Endothelial cell of umbilical vein (primary cell): ENCODE results near the gene PARD3B. TPM values are rescaled to one million over a fixed set of nuclear protein-coding genes. Genes with fewer than 3 reads are reported as not detected.

Experiments used
- BruUV-seq: library from RNA; stranded (reverse); fragments of 400-500 nt; replicated peaks from 2 replicates; lab custom pipeline; 2021; lab: Mats Ljungman, UMichigan
- CTCF ChIA-PET: fragments of 300-600, 350-600 bp; sonication (Branson Sonifier 250); formaldehyde crosslinking; loops from one replicate; lab custom pipeline; 2021; ENCODE audit warnings: antibody characterized with exemption, inconsistent platforms; lab: Charles Lee
- POLR2A ChIA-PET: fragments of 300-600, 350-600 bp; sonication (Branson Sonifier 250); formaldehyde crosslinking; loops from one replicate; lab custom pipeline; 2021; ENCODE audit warnings: antibody characterized with exemption, inconsistent platforms; lab: Charles Lee
- DNase-seq: peaks from one replicate; pipeline ENCODE4 v3.0.0-alpha.2; 2011; ENCODE audit warnings: low read depth, low spot score
- FAIRE-seq: peaks from 2 replicates; lab custom pipeline; 2011; peaks lifted over from hg19 to GRCh38; lab: Jason Lieb, UNC
- H2AFZ ChIP-seq: 2 replicates; pipeline ENCODE4 v1.6.0; 2012; ENCODE audit warnings: low read depth, low read length, control low read depth, inconsistent platforms
- H3K27ac ChIP-seq: 2 replicates; pipeline ENCODE4 v1.5.1; 2011; ENCODE audit warnings: low read depth, mild to moderate bottlenecking, control low read depth, low read length, moderate library complexity; ENCODE audit not compliant: insufficient read depth
- H3K27me3 ChIP-seq, 2 experiments: 2 replicates each; pipeline versions ENCODE4 v1.6.0 to v1.6.1; 2011; ENCODE audit warnings: low read length in 2 of 2, mixed read lengths in 1 of 2; ENCODE audit not compliant: control insufficient read depth in 2 of 2, insufficient read depth in 2 of 2
- H3K36me3 ChIP-seq, 2 experiments: 2 replicates in 1 of 2; 3 replicates in 1 of 2; pipeline ENCODE4 v1.5.1; 2011; ENCODE audit warnings: low read length in 2 of 2, mild to moderate bottlenecking in 1 of 2, moderate library complexity in 1 of 2; ENCODE audit not compliant: control insufficient read depth in 2 of 2, insufficient read depth in 2 of 2; ENCODE audit errors: extremely low read depth in 1 of 2
- H3K4me1 ChIP-seq: 3 replicates; pipeline ENCODE4 v1.5.1; 2011; ENCODE audit warnings: mild to moderate bottlenecking, low read length; ENCODE audit not compliant: control insufficient read depth, insufficient read depth; ENCODE audit errors: extremely low read depth
- H3K4me2 ChIP-seq: 2 replicates; pipeline ENCODE4 v1.6.1; 2011; ENCODE audit warnings: low read length, control low read depth, mixed read lengths; ENCODE audit not compliant: insufficient read depth
- H3K4me3 ChIP-seq, 3 experiments: fragments of 200-600 bp in 1 of 3; sonication (generic), shearing (Covaris generic) in 1 of 3; replicated peaks in 1 of 3; 2 replicates each; pipeline ENCODE4 v1.5.1; 2011 to 2016; ENCODE audit warnings: control low read depth in 3 of 3, low read length in 3 of 3, mild to moderate bottlenecking in 2 of 3, inconsistent platforms in 1 of 3, low read depth in 1 of 3, moderate library complexity in 1 of 3; ENCODE audit not compliant: insufficient read depth in 1 of 3
- H3K79me2 ChIP-seq: 2 replicates; pipeline ENCODE4 v1.6.0; 2012; ENCODE audit warnings: low read length, inconsistent platforms; ENCODE audit not compliant: control insufficient read depth, insufficient read depth
- H3K9ac ChIP-seq: replicated peaks from 2 replicates; pipeline ENCODE3; 2011; ENCODE audit warnings: low read length, control low read depth; ENCODE audit not compliant: insufficient read depth; ENCODE audit errors: extremely low read depth
- H3K9me1 ChIP-seq: replicated peaks from 3 replicates; pipeline ENCODE4 v1.6.0; 2011; ENCODE audit warnings: mild to moderate bottlenecking, low read length; ENCODE audit not compliant: control insufficient read depth, insufficient read depth; ENCODE audit errors: extremely low read depth
- H3K9me3 ChIP-seq: replicated peaks from 2 replicates; pipeline ENCODE4 v1.5.1; 2012; ENCODE audit warnings: low read length, inconsistent platforms; ENCODE audit not compliant: control insufficient read depth, insufficient read depth
- H4K20me1 ChIP-seq: replicated peaks from 2 replicates; pipeline ENCODE3; 2011; ENCODE audit warnings: mild to moderate bottlenecking, low read length; ENCODE audit not compliant: control insufficient read depth, insufficient read depth; ENCODE audit errors: extremely low read depth
- EZH2 ChIP-seq: IDR thresholded peaks from 2 replicates; pipeline ENCODE4 v1.6.1; 2012; ENCODE audit warnings: borderline replicate concordance, low read depth, mild to moderate bottlenecking, moderate library complexity, low read length, inconsistent platforms; ENCODE audit not compliant: severe bottlenecking
- FOS ChIP-seq: IDR thresholded peaks from 2 replicates; pipeline ENCODE4 v1.6.1; 2011; ENCODE audit warnings: mild to moderate bottlenecking, low read length, moderate library complexity, borderline replicate concordance; ENCODE audit not compliant: insufficient read depth
- GATA2 ChIP-seq: IDR thresholded peaks from 2 replicates; pipeline ENCODE4 v1.7.0; 2011; ENCODE audit warnings: low read depth, mild to moderate bottlenecking, moderate library complexity, mixed read lengths, low read length; ENCODE audit not compliant: insufficient read length, insufficient read depth
- JUN ChIP-seq: IDR thresholded peaks from 2 replicates; pipeline ENCODE4 v1.6.1; 2011; ENCODE audit warnings: borderline replicate concordance, low read depth; ENCODE audit not compliant: insufficient read length, insufficient read depth
- MYC ChIP-seq: IDR thresholded peaks from one replicate; pipeline ENCODE4 v1.6.1; 2011; ENCODE audit warnings: mild to moderate bottlenecking, low read depth, low read length
- POLR2A ChIP-seq: IDR thresholded peaks from 2 replicates; pipeline ENCODE4 v1.6.1; 2012; ENCODE audit warnings: low read depth, mild to moderate bottlenecking, control low read depth, low read length
- POLR2AphosphoS5 ChIP-seq: IDR thresholded peaks from 2 replicates; pipeline ENCODE4 v1.6.1; 2012; ENCODE audit warnings: low read depth, mild to moderate bottlenecking, control low read depth, low read length, moderate library complexity; ENCODE audit not compliant: insufficient read depth
- dilution Hi-C: fragments of 300-500 bp; cut with MboI; formaldehyde crosslinking; loops from one replicate; pipeline ENCODE4 v1.15.0; 2019; ENCODE audit warnings: low sequenced_read_pairs; ENCODE audit not compliant: extremely low pct_ligation_motif_present
- intact Hi-C: fragments of 100-400 bp; cut with micrococcal nuclease; formaldehyde crosslinking; loops from one replicate; pipeline ENCODE4 v1.10.0; 2022
- polyA plus RNA-seq, 4 experiments: library from polyadenylated mRNA; depleted of rRNA in 3 of 4; stranded (reverse) in 3 of 4; unstranded in 1 of 4; fragments of >200 nt; gene quantifications; 2 replicates each; pipeline versions ENCODE4 v1.2.1 to v1.2.3, GENCODE V29; 2011 to 2012; ENCODE audit warnings: missing spikeins in 1 of 4
- total RNA-seq: library from RNA; stranded (reverse); gene quantifications from 2 replicates; pipeline ENCODE4 v1.2.3, GENCODE V29; 2021
- TF ChIP-seq, protein P1 (sequence below), 2 donors: IDR thresholded peaks; 1 replicate in 1 of 2; 2 replicates in 1 of 2; pipeline ENCODE4 v1.5.1; 2011; ENCODE audit warnings: low read length in 2 of 2, mild to moderate bottlenecking in 2 of 2, moderate library complexity in 2 of 2, control low read depth in 1 of 2, inconsistent platforms in 1 of 2, low read depth in 1 of 2; ENCODE audit not compliant: insufficient read depth in 1 of 2; ENCODE audit errors: extremely low read depth in 1 of 2
- TF ChIP-seq, protein P2 (sequence below): IDR thresholded peaks from 2 replicates; pipeline ENCODE4 v1.6.1; 2011; ENCODE audit not compliant: insufficient read depth, insufficient read length

The PARD3B gene
- total and polyA plus RNA-seq, 2 donors (not counting 3 experiments of a cell fraction or from before 2014, with no cell fraction given) = 2.2 to 30.9 TPM

DNA sequence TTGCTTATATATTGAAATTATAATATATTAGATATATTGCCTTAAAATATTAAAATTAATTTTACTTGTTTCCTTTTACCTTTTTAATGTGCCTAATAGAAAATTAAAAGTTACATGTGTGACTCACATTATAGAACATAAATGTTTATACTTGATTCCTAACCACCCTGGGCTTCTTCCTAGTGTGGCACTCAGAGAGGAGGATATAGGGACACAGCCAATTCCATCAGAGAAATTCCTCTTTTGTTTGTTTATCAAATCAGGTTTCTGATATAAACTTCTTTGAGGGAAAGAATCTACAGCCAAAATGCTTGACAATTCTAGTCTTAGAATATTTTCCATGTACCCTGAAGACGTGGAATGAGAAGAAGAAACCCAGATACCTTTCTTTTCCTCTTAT lies 788.1 kb downstream of the PARD3B start:
- no peaks in the 10 kb centered on the region for H3K79me2 ChIP-seq
- no peaks in the 10 kb centered on the region for H3K4me1 ChIP-seq
- no peak for TF ChIP-seq FOS
- TF ChIP-seq, protein P1, sequence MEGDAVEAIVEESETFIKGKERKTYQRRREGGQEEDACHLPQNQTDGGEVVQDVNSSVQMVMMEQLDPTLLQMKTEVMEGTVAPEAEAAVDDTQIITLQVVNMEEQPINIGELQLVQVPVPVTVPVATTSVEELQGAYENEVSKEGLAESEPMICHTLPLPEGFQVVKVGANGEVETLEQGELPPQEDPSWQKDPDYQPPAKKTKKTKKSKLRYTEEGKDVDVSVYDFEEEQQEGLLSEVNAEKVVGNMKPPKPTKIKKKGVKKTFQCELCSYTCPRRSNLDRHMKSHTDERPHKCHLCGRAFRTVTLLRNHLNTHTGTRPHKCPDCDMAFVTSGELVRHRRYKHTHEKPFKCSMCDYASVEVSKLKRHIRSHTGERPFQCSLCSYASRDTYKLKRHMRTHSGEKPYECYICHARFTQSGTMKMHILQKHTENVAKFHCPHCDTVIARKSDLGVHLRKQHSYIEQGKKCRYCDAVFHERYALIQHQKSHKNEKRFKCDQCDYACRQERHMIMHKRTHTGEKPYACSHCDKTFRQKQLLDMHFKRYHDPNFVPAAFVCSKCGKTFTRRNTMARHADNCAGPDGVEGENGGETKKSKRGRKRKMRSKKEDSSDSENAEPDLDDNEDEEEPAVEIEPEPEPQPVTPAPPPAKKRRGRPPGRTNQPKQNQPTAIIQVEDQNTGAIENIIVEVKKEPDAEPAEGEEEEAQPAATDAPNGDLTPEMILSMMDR (IDR thresholded peaks at IDR 0.05; ENCODE audit: extremely low read depth in 1 of 2, insufficient read depth in 1 of 2, low read depth in 1 of 2, low read length in 2 of 2) = no peak
- no peak overlapping the region for H3K4me3 ChIP-seq
- H2AFZ ChIP-seq = no peak overlapping the region
- H3K27ac ChIP-seq = no peak overlapping the region
- H3K9ac ChIP-seq = no peak overlapping the region
- ChIA-PET CTCF (interaction anchor here (0.7 to 1.1 kb wide), 2 partner anchors 13 to 14 kb away, joined by 3 read pairs; no protein-coding TSS in a partner anchor), POLR2A (no interaction called here)
- H3K9me3 ChIP-seq = no peaks in the 10 kb centered on the region
- H3K4me2 ChIP-seq = no peak overlapping the region
- BruUV-seq = no TSS peak
- intact Hi-C loops = no loop called here
- DNase-seq = no peak
- no peak for FAIRE-seq
- H3K27me3 ChIP-seq = no peaks in the 10 kb centered on the region
- H3K9me1 ChIP-seq = no peaks in the 10 kb centered on the region
- dilution Hi-C loops = no loop called here
- H3K36me3 ChIP-seq = no peaks in the 10 kb centered on the region
- H4K20me1 ChIP-seq = no peaks in the 10 kb centered on the region

DNA sequence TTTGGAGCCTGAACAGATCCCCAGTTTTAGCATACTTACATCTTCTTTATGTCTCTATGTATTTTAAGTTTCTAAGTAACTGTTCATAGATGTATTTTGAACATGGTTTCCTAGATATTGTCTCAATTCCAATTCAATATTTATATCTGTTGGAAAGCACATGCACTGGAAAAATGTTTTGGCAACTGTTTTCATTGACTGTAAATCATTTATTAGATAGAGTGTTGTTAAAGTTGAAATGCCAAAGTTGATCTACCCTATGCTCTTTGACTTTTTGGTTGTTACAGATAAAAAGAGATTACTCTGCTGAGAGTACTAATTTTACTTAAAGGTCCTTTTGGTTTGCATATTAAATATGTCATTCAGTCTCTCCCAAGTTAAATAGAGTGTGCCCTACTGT lies 792.0 kb downstream of the PARD3B start:
- Histone ChIP-seq H3K4me2 (no peak overlapping the region), H3K4me3 (no peak overlapping the region), H3K27me3 (no peaks in the 10 kb centered on the region), H3K36me3 (no peaks in the 10 kb centered on the region), H3K79me2 (no peaks in the 10 kb centered on the region), H3K9me1 (no peaks in the 10 kb centered on the region), H3K27ac (no peak overlapping the region), H3K9ac (no peak overlapping the region), H3K4me1 (no peaks in the 10 kb centered on the region), H4K20me1 (no peaks in the 10 kb centered on the region), H3K9me3 (no peaks in the 10 kb centered on the region), H2AFZ (no peak overlapping the region)
- no TSS peak for BruUV-seq
- dilution Hi-C loops (no loop called here), intact Hi-C loops (no loop called here)
- DNase-seq (no peak), FAIRE-seq (no peak)
- ChIA-PET POLR2A (no interaction called here), CTCF (interaction anchor here (0.8 kb wide), 1 partner anchor 17 kb away, joined by 3 read pairs; no protein-coding TSS in a partner anchor)
- TF ChIP-seq POLR2AphosphoS5 = no peak
- TF ChIP-seq, protein P2, sequence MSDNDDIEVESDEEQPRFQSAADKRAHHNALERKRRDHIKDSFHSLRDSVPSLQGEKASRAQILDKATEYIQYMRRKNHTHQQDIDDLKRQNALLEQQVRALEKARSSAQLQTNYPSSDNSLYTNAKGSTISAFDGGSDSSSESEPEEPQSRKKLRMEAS = no peak
- TF ChIP-seq POLR2A = no peak
- no peak for TF ChIP-seq FOS
- no peak for TF ChIP-seq MYC
- no peak for TF ChIP-seq GATA2
- TF ChIP-seq, protein P1 (IDR thresholded peaks at IDR 0.05; ENCODE audit: extremely low read depth in 1 of 2, insufficient read depth in 1 of 2, low read depth in 1 of 2, low read length in 2 of 2) = no peak
- TF ChIP-seq JUN = no peak
- TF ChIP-seq EZH2 = no peak
